ENCODE results near the gene SLC25A22.

SLC25A22 gene

GRCh38 chr11:769887-770641, 28.0 kb downstream of the SLC25A22 start:
- DNase-seq, result no peak

DNA sequence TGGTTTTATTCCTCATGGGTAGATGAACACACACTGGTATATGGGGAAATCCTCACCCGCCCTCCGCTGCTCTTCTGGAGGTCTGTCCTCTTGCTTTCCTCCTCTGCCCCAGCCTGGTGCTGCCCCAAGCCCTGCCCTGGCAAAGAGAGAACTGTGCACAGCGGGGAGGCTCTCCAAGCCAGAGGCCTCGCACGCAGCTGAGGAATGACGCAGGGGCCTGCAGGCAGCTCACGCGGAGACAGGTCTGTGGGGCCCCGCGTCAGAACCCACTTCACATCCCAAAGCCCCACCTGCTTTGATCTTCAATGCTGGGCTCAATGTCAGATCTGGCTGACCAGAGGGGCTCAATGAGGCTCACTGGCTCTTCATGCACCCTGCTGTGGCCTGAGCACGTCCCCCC, 30.8 kb downstream of the SLC25A22 start:
- no peak for DNase-seq

DNA sequence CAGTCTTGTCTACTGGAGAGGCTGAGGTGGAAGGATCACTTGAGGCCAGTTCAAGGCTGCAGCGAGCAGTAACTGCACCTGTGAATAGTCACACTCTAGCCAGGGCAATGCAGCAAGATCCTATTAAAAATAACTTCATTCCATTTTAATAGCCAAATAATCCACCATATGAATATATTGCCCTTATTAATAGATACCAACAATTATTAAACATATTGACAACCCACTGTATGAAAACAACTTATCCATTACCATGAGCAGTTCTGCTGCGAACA, 31.2 kb downstream of the SLC25A22 start:
- no peak for DNase-seq

GRCh38 chr11:766106-766935, 31.8 kb downstream of the SLC25A22 start:
- no peak for DNase-seq

DNA sequence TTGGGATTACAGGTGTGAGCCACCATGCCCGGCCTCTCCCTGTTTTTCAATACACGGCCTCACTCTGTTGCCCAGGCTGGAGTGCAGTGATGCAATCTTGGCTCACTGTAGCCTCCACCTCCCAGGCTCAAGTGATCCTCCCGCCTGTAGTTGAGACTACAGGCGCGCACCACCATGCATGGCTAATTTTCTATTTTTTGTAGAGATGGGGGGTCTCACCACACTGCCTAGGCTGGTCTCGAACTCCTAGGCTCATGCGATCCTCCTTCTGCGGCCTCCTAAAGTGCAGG, 32.3 kb downstream of the SLC25A22 start:
- no peak for DNase-seq

GRCh38 chr11:765025-765801, 32.9 kb downstream of the SLC25A22 start:
- DNase-seq, result peak; percentile 29

DNA sequence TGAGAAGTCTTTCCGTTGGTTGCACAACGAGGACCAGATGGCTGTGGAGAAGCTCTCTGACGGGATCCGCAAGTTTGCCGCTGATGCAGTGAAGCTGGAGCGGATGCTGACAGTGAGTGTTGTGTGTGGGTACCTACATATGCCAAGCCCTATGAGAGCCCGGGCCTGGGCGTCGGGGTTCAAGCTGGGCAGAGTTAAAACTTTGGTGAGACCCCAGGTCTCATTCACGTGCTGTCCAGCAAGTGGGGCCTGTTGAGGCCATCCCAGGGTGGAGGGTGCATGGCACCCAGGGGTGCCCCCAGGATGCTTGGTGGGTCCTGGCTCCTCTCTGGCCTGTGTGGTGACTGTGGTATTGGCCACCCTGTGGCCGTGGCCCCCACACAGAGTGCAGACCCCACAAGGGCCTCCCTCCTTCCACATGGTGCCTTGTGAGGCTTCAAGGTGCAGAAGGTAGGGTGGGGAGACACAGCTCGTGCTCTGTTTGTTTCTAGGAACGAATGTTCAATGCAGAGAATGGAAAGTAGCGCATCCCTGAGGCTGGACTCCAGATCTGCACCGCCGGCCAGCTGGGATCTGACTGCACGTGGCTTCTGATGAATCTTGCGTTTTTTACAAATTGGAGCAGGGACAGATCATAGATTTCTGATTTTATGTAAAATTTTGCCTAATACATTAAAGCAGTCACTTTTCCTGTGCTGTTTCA, 33.6 kb downstream of the SLC25A22 start:
- DNase-seq, result peak; percentile 28

GRCh38 chr11:763549-764321, 34.3 kb downstream of the SLC25A22 start:
- no peak for DNase-seq

GRCh38 chr11:763073-763463, 35.0 kb downstream of the SLC25A22 start:
- DNase-seq, result no peak

DNA sequence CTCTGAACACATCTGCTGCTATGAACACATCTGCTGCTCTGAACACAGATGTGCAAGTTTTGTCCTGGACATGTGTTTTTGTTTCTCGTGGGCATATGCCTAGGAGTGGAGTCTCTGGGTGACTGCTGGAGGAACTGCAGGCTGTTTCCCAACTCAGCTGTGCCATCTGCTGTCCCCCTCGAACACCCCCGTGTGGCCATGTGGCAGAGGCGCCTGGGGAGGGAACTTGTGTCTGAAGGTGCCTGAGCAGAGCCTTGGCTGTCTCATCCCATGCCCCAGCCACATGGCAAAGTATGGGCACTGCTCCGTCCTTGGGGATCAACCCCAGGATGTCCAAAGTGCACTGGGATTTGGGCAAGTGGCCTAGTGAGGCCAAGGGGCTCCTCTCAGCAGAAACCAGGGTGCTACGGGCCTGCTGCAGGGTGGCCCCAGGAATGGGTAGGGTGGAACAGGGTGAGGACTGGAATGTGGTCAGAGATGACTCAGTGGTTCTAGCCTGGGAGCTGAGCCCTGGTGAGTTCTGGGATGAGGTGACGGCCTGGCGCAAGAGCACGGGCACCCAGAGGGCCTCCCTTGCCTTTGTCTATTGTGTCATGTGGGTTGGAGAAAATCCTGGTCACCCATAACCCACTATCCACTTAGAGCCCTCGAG, 35.5 kb downstream of the SLC25A22 start:
- peak; percentile 79 for DNase-seq

DNA sequence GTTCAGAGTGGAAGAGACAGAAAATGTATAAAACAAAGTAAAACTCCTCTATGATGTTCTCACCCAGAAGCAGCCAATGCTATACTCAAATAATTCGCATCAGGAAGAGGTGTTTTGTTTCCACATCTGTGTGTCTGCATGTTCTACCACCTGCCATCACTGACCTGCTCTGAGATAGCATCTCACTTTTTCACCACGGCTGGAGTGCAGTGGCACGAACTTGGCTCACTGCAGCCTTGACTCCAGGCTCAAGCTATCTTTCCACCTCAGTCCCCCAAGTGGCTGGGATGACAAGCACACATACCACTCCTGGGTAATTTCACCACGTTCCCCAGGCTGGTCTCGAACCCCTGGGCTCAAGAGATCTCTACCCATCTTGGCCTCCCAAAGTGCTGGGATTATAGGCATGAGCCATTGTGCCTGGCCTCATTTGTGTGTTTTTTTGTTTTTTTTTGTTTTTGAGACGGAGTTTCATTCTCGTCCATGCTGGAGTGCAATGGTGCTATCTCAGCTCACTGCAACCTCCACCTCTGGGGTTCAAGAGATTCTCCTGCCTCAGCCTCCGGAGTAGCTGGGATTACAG, 36.5 kb downstream of the SLC25A22 start:
- no peak for DNase-seq

GRCh38 chr11:760236-760635, 37.8 kb downstream of the SLC25A22 start:
- DNase-seq, result no peak

DNA sequence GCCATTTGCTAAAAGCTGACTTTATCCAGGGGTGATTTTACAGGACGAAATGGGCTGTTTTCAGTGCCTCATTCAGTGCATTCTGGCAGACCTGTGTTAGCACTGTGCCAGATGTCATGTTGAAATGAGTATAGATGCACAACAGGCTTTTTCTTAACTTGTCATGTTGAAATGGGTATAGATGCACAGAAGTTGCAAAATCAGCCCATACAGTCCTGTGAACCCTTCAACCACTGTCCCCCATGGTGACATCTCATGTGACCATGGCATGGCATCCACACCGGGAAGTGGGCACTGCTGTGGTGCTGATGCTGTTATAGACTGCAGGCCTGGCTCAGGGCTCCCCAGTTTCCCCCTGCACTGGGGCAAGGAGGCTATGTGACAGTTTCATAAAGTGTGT, 48.4 kb downstream of the SLC25A22 start:
- DNase-seq, result no peak

DNA sequence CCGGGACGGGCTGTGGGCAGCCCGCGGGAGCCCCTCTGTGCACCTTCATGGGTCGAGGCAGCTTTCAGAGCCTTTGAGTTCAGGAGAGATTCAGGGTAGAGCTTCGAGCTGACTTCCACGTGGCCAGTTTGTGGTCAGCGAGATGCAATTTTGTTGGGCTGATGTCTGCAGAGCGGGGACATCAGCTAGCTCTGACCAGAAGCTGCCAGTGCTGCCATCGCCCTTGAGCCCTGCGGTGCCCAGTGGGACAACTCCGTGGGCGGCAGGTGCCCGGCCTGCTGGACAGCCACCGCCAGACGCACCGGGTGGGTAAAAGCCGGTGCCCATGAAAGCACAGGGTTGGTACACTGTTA, 50.1 kb downstream of the SLC25A22 start:
- no peak for DNase-seq

- peak; percentile 45 for DNase-seq
These were observed 50.7 kb downstream of the SLC25A22 start, which contains the start of gene TALDO1 for GRCh38 chr11:747158-748006. Gene TALDO1 (plus strand): TSS chr11:747464. CDS start chr11:747482, 18 bp downstream.

GRCh38 chr11:746289-747157, 51.6 kb downstream of the SLC25A22 start:
- no peak for DNase-seq

GRCh38 chr11:745428-745827, 52.7 kb downstream of the SLC25A22 start:
- DNase-seq, result no peak

DNA sequence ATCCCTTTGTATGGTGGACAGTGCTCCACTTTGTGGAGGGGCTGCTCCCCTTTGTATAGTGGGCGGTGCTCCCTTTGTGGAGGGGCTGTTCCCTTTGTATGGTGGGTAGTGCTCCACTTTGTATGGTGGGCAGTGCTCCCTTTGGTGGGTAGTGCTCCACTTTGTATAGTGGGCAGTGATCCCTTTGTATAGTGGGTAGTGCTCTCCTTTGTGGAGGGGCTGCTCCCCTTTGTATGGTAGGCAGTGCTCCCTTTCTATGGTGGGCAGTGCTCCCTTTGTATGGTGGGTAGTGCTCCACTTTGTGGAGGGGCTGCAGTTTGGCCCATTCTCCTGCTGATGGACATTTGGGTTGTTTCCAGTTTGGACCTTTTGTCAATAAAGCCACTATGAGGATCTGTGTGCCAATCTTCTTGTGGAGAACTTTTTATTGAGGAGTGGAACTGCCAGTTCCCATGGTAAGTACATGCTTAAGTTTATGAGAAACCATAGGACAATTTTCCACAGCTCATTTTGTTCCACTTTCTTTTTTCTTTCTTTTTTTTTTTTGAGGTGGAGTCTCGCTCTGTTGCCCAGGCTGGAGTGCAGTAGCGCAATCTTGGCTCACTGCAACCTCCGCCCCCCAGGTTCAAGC, 55.4 kb downstream of the SLC25A22 start:
- DNase-seq, result no peak

DNA sequence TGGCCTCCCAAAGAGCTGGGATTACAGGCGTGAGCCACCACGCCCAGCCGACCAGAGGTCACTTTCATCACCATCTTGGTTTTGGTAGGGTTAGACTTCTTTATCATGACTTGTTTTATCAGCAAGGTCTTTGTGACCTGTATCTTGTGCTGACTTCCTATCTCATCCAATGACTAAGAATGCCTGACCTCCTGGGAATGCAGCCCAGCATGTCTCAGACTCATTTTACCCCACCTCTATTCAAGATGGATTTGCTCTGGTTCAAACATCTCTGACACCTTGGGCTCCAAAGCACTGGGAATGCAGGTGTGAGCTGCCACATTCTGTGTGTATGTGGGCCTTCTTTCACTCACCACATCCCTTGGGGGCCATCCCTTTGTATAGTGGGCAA, 55.9 kb downstream of the SLC25A22 start:
- DNase-seq, result no peak
